Sigmoid colon (tissue), 7 donors: ENCODE data around the gene ACSM6. TPM values are rescaled to one million over a fixed set of nuclear protein-coding genes. Genes with fewer than 3 reads are reported as not detected.

Experiments used
- DNase-seq: peaks from one replicate; pipeline ENCODE4 v3.0.0-alpha.2; 2019
- H3K27ac ChIP-seq, 4 donors: fragments of 200-600 bp; sonication (generic); one replicate each; pipeline ENCODE4 v1.5.1; 2016 to 2019; ENCODE audit warnings: mild to moderate bottlenecking in 1 of 4
- H3K27me3 ChIP-seq, 3 donors: fragments of 200-600 bp; sonication (generic); one replicate each; pipeline ENCODE4 v1.5.1; 2019; ENCODE audit warnings: mild to moderate bottlenecking in 1 of 3
- H3K36me3 ChIP-seq, 4 donors: fragments of 200-600 bp; sonication (generic); one replicate each; pipeline ENCODE4 v1.5.1; 2016 to 2019
- H3K4me1 ChIP-seq, 4 donors: fragments of 200-600 bp; sonication (generic); one replicate each; pipeline ENCODE4 v1.5.1; 2017 to 2019
- H3K4me3 ChIP-seq, 4 donors: fragments of 200-600 bp; sonication (generic); one replicate each; pipeline ENCODE4 v1.5.1; 2017 to 2019; ENCODE audit warnings: mild to moderate bottlenecking in 2 of 4, moderate library complexity in 1 of 4
- H3K9me3 ChIP-seq, 4 donors: fragments of 200-600 bp in 3 of 4; sonication (generic) in 3 of 4; one replicate each; pipeline versions ENCODE4 v1.5.1 to v1.6.1; 2013 to 2019
- EP300 ChIP-seq, 4 donors: sonication (generic); formaldehyde crosslinking; IDR thresholded peaks; one replicate each; pipeline ENCODE4 v1.6.1; 2017; ENCODE audit warnings: antibody characterized with exemption in 4 of 4
- POLR2A ChIP-seq, 2 donors: fragments of 450-650 bp; IDR thresholded peaks; one replicate each; pipeline ENCODE4 v1.6.1; 2016; ENCODE audit warnings: antibody characterized with exemption in 2 of 2, mild to moderate bottlenecking in 2 of 2, moderate library complexity in 2 of 2
- POLR2AphosphoS5 ChIP-seq, 4 donors: sonication (generic); formaldehyde crosslinking; IDR thresholded peaks; one replicate each; pipeline ENCODE4 v1.6.1; 2017; ENCODE audit warnings: antibody characterized with exemption in 4 of 4
- WGBS, 2 donors: extraction: QIAGEN DNeasy Blood & Tissue Kit; methylation state at CpG; one replicate each; pipeline ENCODE4 v1.1.7; 2013; 5-methylcytosine and 5-hydroxymethylcytosine counted together
- intact Hi-C: fragments of 100-400 bp; cut with DNase I; formaldehyde crosslinking; loops from one replicate; pipeline ENCODE4 v1.15.1; 2023
- polyA plus RNA-seq, 3 donors: library from polyadenylated mRNA; stranded (reverse); fragments of 200-250 nt; gene quantifications; one replicate each; pipeline ENCODE4 v1.2.3, GENCODE V29; 2013
- total RNA-seq, 4 donors: library from RNA; depleted of rRNA; stranded (reverse); fragments of >200 nt; gene quantifications; one replicate each; pipeline ENCODE4 v1.1.0, GENCODE V29; 2016
- TF ChIP-seq, protein P1 (sequence below), 4 experiments: fragments of 450-650 bp in 3 of 4; fragments of 200-600 bp in 1 of 4; IDR thresholded peaks; one replicate each; pipeline ENCODE4 v1.5.1; 2016 to 2019; ENCODE audit warnings: antibody characterized with exemption in 4 of 4, mild to moderate bottlenecking in 3 of 4, moderate library complexity in 2 of 4
- donor health status: healthy with polysubstance abuse.
- donor health status: Bipolar disorder and iron deficiency.
- donor health status: healthy.

Gene ACSM6
- total and polyA plus RNA-seq, 7 donors = 0.55 TPM; not detected in 6

DNA sequence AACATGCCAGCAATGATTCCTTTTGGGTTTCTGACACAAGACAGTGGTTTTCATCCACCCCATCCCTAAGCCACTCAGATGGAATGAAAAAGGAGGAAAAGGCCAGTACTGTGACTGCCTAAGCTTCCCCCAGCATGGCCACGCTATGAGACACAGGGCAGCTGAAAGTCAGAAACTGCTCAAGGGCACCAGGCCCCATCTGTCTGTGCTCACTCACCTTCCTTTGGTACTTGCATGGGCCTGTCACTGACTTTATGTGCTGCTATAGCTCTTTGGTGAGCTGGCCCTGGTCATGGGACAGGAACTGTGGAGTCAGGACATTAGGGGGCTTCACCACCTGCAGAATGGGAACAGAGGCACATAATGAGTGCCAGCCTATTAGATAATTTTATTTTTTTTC is 21.2 kb upstream of the ACSM6 start:
- Histone ChIP-seq H3K4me1 (no peaks in the 10 kb centered on the region), H3K36me3 (no peaks in the 10 kb centered on the region), H3K27ac (no peak overlapping the region), H3K4me3 (no peak overlapping the region), H3K9me3 (peaks cover 0 to 4% (median 0%) of the 10 kb centered on the region in 4 donors), H3K27me3 (no peaks in the 10 kb centered on the region)
- no peak for TF ChIP-seq POLR2A (IDR thresholded peaks at IDR 0.05)
- no peak for TF ChIP-seq POLR2AphosphoS5 (IDR thresholded peaks at IDR 0.05)
- TF ChIP-seq EP300 (IDR thresholded peaks at IDR 0.05) = no peak
- intact Hi-C loops = no loop called here
- DNase-seq = no peak
- 96 to 98% methylated on average over 1 of the region's 1 CpG for WGBS, 2 donors

- Histone ChIP-seq H3K4me1 (no peaks in the 10 kb centered on the region), H3K27me3 (no peaks in the 10 kb centered on the region), H3K9me3 (peaks cover 0 to 4% (median 0%) of the 10 kb centered on the region in 4 donors), H3K36me3 (no peaks in the 10 kb centered on the region), H3K27ac (no peak overlapping the region), H3K4me3 (no peak overlapping the region)
- WGBS, 2 donors = 93 to 100% methylated on average over 2 of the region's 2 CpGs
- no peak for DNase-seq
- intact Hi-C loops = no loop called here
- TF ChIP-seq POLR2AphosphoS5 (IDR thresholded peaks at IDR 0.05) = no peak
- TF ChIP-seq, protein P1, sequence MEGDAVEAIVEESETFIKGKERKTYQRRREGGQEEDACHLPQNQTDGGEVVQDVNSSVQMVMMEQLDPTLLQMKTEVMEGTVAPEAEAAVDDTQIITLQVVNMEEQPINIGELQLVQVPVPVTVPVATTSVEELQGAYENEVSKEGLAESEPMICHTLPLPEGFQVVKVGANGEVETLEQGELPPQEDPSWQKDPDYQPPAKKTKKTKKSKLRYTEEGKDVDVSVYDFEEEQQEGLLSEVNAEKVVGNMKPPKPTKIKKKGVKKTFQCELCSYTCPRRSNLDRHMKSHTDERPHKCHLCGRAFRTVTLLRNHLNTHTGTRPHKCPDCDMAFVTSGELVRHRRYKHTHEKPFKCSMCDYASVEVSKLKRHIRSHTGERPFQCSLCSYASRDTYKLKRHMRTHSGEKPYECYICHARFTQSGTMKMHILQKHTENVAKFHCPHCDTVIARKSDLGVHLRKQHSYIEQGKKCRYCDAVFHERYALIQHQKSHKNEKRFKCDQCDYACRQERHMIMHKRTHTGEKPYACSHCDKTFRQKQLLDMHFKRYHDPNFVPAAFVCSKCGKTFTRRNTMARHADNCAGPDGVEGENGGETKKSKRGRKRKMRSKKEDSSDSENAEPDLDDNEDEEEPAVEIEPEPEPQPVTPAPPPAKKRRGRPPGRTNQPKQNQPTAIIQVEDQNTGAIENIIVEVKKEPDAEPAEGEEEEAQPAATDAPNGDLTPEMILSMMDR (IDR thresholded peaks at IDR 0.05) = no peak
- no peak for TF ChIP-seq POLR2A (IDR thresholded peaks at IDR 0.05)
- TF ChIP-seq EP300 (IDR thresholded peaks at IDR 0.05) = no peak
These were observed 17.9 kb upstream of the ACSM6 start for GRCh38 chr10:95176101-95176500.

GRCh38 chr10:95177429-95177828 is 16.6 kb upstream of the ACSM6 start:
- Histone ChIP-seq H3K4me3 (no peak overlapping the region), H3K4me1 (no peaks in the 10 kb centered on the region), H3K27me3 (no peaks in the 10 kb centered on the region), H3K27ac (no peak overlapping the region), H3K9me3 (peaks cover 0 to 4% (median 0%) of the 10 kb centered on the region in 4 donors), H3K36me3 (no peaks in the 10 kb centered on the region)
- intact Hi-C loops = no loop called here
- TF ChIP-seq, protein P1 (IDR thresholded peaks at IDR 0.05) = no peak
- TF ChIP-seq POLR2AphosphoS5 (IDR thresholded peaks at IDR 0.05) (no peak), POLR2A (IDR thresholded peaks at IDR 0.05) (no peak), EP300 (IDR thresholded peaks at IDR 0.05) (no peak)
- no peak for DNase-seq

- DNase-seq = no peak
- H3K4me1 ChIP-seq = peaks cover 0 to 5% (median 2%) of the 10 kb centered on the region in 4 donors
- intact Hi-C loops = no loop called here
- H3K27ac ChIP-seq = no peak overlapping the region
- WGBS, 2 donors = 53 to 77% methylated on average over 1 of the region's 1 CpG
- H3K4me3 ChIP-seq = no peak overlapping the region
- H3K36me3 ChIP-seq = no peaks in the 10 kb centered on the region
- TF ChIP-seq EP300 (IDR thresholded peaks at IDR 0.05) = no peak
- no peaks in the 10 kb centered on the region for H3K27me3 ChIP-seq
- peaks cover 0 to 4% (median 0%) of the 10 kb centered on the region in 4 donors for H3K9me3 ChIP-seq
These were observed 15.8 kb upstream of the ACSM6 start for GRCh38 chr10:95178266-95178665.

- peaks cover 0 to 10% (median 4%) of the 10 kb centered on the region in 4 donors for H3K4me1 ChIP-seq
- no peaks in the 10 kb centered on the region for H3K36me3 ChIP-seq
- intact Hi-C loops = no loop called here
- no peak overlapping the region for H3K4me3 ChIP-seq
- H3K9me3 ChIP-seq = peaks cover 0 to 4% (median 0%) of the 10 kb centered on the region in 4 donors
- DNase-seq = no peak
- WGBS, 2 donors = 57 to 84% methylated on average over 1 of the region's 1 CpG
- H3K27me3 ChIP-seq = peaks cover 0 to under 1% (median 0%) of the 10 kb centered on the region in 3 donors
- TF ChIP-seq EP300 (IDR thresholded peaks at IDR 0.05) = no peak
- TF ChIP-seq POLR2A (IDR thresholded peaks at IDR 0.05) = no peak
- no peak for TF ChIP-seq POLR2AphosphoS5 (IDR thresholded peaks at IDR 0.05)
- TF ChIP-seq, protein P1 (IDR thresholded peaks at IDR 0.05) = no peak
- H3K27ac ChIP-seq = no peak overlapping the region
These were observed 15.2 kb upstream of the ACSM6 start for GRCh38 chr10:95178797-95179196.

DNA sequence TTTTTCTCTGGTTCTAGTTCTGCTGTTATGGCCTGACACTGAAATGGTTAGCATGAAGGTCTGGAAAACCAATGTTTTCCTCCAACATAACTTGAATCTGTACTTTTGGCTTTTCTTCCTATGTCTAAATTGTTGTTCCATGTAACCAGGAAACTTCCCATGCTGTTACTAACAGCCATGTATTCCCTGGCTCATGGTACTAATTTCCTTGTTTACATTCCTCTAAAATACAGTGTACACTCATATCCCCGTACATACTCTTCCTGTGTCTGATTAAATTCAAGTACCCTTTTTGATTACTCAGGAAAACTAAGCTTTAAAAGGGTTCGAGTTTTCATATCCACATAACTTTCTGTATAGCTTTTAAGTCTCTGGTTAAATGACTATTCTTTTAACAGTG is 12.3 kb upstream of the ACSM6 start:
- TF ChIP-seq POLR2AphosphoS5 (IDR thresholded peaks at IDR 0.05) (no peak), POLR2A (IDR thresholded peaks at IDR 0.05) (no peak)
- TF ChIP-seq, protein P1 (IDR thresholded peaks at IDR 0.05) = no peak
- DNase-seq = no peak
- H3K27me3 ChIP-seq = peaks cover 0 to 4% (median 0%) of the 10 kb centered on the region in 3 donors
- no peaks in the 10 kb centered on the region for H3K36me3 ChIP-seq
- 3 to 31% methylated on average over 2 of the region's 2 CpGs for WGBS, 2 donors
- peaks cover 0 to 13% (median 8%) of the 10 kb centered on the region in 4 donors for H3K4me1 ChIP-seq
- H3K4me3 ChIP-seq = no peak overlapping the region
- H3K9me3 ChIP-seq = no peaks in the 10 kb centered on the region
- no peak overlapping the region for H3K27ac ChIP-seq
- intact Hi-C loops = loop anchor here (2.0 kb wide), 1 partner anchor 61 kb away; no protein-coding TSS in a partner anchor
